ENCODE data around the gene TPCN1. TPM values are rescaled to one million over a fixed set of nuclear protein-coding genes. Genes with fewer than 3 reads are reported as not detected.

The TPCN1 gene
- total RNA-seq, 1 experiment from 2014 or later, result 13.5 TPM

GRCh38 chr12:113174461-113175384, 46.5 kb upstream of the TPCN1 start:
- H2BK20ac ChIP-seq (ENCODE audit: low read depth, low read length, poor library complexity, severe bottlenecking), result no peak overlapping the region
- no peaks in the 10 kb centered on the region for H4K20me1 ChIP-seq (ENCODE audit: control insufficient read depth, insufficient read depth, insufficient read length)
- no peak overlapping the region for H2AK5ac ChIP-seq (ENCODE audit: insufficient read length, low read length)
- H3K9me3 ChIP-seq (ENCODE audit: control insufficient read depth, low read depth, low read length), result no peaks in the 10 kb centered on the region
- H3K4me2 ChIP-seq (ENCODE audit: insufficient read depth, insufficient read length, low read length), result no peak overlapping the region
- no peak overlapping the region for H2BK12ac ChIP-seq (ENCODE audit: insufficient read length, low read depth, low read length)
- no peaks in the 10 kb centered on the region for H3K9me3 Mint-ChIP-seq
- H3K27ac Mint-ChIP-seq, result peak overlapping the region in 1 of 3 experiments; percentile 88; a peak in 2 of 7 replicates
- no peak overlapping the region for H3K4me3 Mint-ChIP-seq
- no peak overlapping the region for H3T11ph ChIP-seq (ENCODE audit: low read length)
- H3K4me1 ChIP-seq (ENCODE audit: insufficient read depth, low read length), result no peaks in the 10 kb centered on the region
- H3K18ac ChIP-seq (ENCODE audit: insufficient read length, low read depth, low read length), result no peak overlapping the region
- no CpG with 5 or more reads among the region's 32 CpGs for WGBS (ENCODE audit: extremely low coverage, insufficient read length, low lambda C conversion rate)
- no peak overlapping the region for H3K4ac ChIP-seq (ENCODE audit: low read depth, low read length)
- TF ChIP-seq, protein P1, sequence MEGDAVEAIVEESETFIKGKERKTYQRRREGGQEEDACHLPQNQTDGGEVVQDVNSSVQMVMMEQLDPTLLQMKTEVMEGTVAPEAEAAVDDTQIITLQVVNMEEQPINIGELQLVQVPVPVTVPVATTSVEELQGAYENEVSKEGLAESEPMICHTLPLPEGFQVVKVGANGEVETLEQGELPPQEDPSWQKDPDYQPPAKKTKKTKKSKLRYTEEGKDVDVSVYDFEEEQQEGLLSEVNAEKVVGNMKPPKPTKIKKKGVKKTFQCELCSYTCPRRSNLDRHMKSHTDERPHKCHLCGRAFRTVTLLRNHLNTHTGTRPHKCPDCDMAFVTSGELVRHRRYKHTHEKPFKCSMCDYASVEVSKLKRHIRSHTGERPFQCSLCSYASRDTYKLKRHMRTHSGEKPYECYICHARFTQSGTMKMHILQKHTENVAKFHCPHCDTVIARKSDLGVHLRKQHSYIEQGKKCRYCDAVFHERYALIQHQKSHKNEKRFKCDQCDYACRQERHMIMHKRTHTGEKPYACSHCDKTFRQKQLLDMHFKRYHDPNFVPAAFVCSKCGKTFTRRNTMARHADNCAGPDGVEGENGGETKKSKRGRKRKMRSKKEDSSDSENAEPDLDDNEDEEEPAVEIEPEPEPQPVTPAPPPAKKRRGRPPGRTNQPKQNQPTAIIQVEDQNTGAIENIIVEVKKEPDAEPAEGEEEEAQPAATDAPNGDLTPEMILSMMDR (conservative IDR thresholded peaks at IDR 0.05), result peak; percentile 99
- DNase-seq, result peak; percentile 79
- H3K14ac ChIP-seq (ENCODE audit: insufficient read depth, low read length), result no peak overlapping the region
- H3K79me1 ChIP-seq (ENCODE audit: insufficient read depth, low read depth, low read length, poor library complexity, severe bottlenecking), result no peaks in the 10 kb centered on the region
- no peaks in the 10 kb centered on the region for H3K23me2 ChIP-seq (ENCODE audit: insufficient read length, low read depth, low read length, poor library complexity, severe bottlenecking)
- H3K4me1 Mint-ChIP-seq, result no peaks in the 10 kb centered on the region
- H3K27me3 Mint-ChIP-seq (ENCODE audit: low read depth), result no peaks in the 10 kb centered on the region
- no peak overlapping the region for H3K23ac ChIP-seq (ENCODE audit: insufficient read length, low read depth, low read length)
- H2BK120ac ChIP-seq (ENCODE audit: low read depth, low read length, poor library complexity, severe bottlenecking), result no peak overlapping the region
- H3K9ac ChIP-seq (ENCODE audit: extremely low read depth, insufficient read length, low read length), result no peak overlapping the region
- H4K5ac ChIP-seq (ENCODE audit: insufficient read length, low read depth, low read length), result no peak overlapping the region
- H3K27me3 ChIP-seq (ENCODE audit: insufficient read depth, low read length), result no peaks in the 10 kb centered on the region
- no peak overlapping the region for H3K56ac ChIP-seq (ENCODE audit: insufficient read length, low read depth, low read length)
- no peak overlapping the region for H4K8ac ChIP-seq (replicated peaks; ENCODE audit: insufficient read length, low read depth, low read length)
- H3K36me3 Mint-ChIP-seq (ENCODE audit: insufficient read depth in 1 of 3, low read depth in 3 of 3), result peaks cover 71 to 91% (median 90%) of the 10 kb centered on the region in 3 experiments; a peak in 6 of 7 replicates
- H3K79me2 ChIP-seq (ENCODE audit: insufficient read depth, low read length), result no peaks in the 10 kb centered on the region
- H2BK15ac ChIP-seq (ENCODE audit: low read depth, low read length), result no peak overlapping the region
- no peak overlapping the region for H4K91ac ChIP-seq (ENCODE audit: insufficient read length, low read depth, low read length)
- H2BK5ac ChIP-seq (ENCODE audit: insufficient read length, low read length), result no peak overlapping the region
- H2AFZ ChIP-seq (ENCODE audit: low read length), result no peak overlapping the region
- no peak overlapping the region for H3K27ac ChIP-seq (ENCODE audit: insufficient read length, low read depth, low read length)

Data from H9 (cell line).